GM19193 (cell line): ENCODE results near the gene MARS1.

Experiments used
- POLR2A ChIP-seq: IDR thresholded peaks from 4 replicates; pipeline ENCODE4 v1.6.1; 2011; ENCODE audit not compliant: insufficient read depth, insufficient read length; ENCODE audit errors: extremely low read depth

Gene MARS1

GRCh38 chr12:57526477-57527126 lies 38.7 kb downstream of the MARS1 start:
- TF ChIP-seq POLR2A, result no peak

GRCh38 chr12:57527184-57527583 lies 39.3 kb downstream of the MARS1 start:
- TF ChIP-seq POLR2A, result no peak

- TF ChIP-seq POLR2A, result no peak
Observed at GRCh38 chr12:57528176-57528575, 40.3 kb downstream of the MARS1 start.

GRCh38 chr12:57528831-57529555 lies 41.1 kb downstream of the MARS1 start:
- TF ChIP-seq POLR2A, result no peak

GRCh38 chr12:57529831-57530230 lies 42.0 kb downstream of the MARS1 start:
- no peak for TF ChIP-seq POLR2A

DNA sequence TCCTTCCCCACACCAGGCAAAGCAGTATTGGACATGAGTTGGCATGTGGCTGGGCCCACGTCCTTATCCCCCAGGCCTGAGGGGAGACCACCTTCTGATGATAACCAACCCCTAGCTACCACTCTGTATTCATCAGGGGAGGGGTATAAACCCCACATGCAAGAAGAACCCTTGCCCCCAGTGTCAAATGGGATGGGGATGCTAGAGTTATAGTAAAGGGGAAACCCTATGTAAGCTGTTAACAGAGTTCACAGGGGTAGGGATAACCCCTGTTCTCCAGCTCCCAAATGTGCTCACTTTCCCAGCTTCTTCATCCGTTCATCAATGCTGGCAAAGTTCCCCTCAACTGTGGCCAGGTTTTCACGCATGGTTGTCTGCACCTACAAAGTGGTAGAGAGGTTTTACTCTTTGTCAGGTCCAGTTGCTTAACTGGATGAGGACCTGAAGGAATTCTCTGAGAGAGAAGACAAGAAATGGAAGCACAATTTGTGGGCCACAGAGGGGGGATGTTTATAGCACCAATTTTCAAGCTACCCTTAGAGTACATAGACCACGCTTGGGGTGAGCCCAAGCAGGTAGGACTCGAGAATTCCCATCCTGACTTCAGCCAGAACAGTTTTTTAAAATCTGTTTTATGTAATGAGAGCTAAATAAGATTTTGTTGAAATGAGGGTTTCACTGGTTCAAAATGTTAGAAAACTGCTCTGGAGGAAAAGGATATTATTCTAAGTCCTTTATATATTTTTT lies 42.7 kb downstream of the MARS1 start:
- TF ChIP-seq POLR2A, result no peak

- TF ChIP-seq POLR2A, result no peak
Observed at GRCh38 chr12:57531836-57532235, 44.0 kb downstream of the MARS1 start.

DNA sequence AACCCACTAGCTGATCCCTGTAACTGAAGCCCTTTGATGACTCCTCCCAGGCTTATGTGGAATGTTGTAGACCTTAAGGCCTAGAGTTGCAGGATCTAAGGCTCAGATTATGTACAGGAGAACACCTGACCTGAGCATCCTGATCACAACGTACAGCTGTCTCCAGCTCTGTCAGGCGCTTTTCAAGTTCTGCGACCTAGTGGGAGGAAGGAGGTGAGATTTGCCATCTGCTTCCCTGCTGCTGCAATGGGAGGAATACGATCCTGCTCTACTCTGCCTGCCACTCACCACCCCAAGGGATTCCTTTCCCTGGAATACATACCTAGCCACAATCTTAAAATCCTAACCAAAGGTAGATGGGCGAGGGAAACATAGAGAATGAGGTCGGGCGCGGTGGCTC lies 45.2 kb downstream of the MARS1 start:
- TF ChIP-seq POLR2A, result no peak

DNA sequence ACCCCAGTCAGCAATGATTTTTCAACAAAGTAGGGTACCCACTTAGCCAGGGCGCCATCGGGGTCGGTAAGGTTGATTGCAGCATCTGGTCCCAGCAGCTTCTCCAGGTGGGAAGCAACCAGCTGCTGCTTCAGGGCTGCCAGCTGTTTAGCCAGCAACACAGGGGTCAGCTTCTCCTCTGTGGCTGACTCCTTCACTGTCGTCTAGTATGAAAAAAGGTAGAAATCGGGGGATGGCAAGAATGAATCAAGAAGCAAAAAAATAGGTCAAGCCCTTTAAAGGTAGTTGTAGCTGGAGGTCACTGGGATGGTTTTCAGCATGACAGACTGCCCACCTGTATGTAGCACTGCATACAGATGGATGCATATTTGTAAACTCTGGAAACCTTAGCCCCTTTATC lies 46.4 kb downstream of the MARS1 start:
- TF ChIP-seq POLR2A, result no peak

DNA sequence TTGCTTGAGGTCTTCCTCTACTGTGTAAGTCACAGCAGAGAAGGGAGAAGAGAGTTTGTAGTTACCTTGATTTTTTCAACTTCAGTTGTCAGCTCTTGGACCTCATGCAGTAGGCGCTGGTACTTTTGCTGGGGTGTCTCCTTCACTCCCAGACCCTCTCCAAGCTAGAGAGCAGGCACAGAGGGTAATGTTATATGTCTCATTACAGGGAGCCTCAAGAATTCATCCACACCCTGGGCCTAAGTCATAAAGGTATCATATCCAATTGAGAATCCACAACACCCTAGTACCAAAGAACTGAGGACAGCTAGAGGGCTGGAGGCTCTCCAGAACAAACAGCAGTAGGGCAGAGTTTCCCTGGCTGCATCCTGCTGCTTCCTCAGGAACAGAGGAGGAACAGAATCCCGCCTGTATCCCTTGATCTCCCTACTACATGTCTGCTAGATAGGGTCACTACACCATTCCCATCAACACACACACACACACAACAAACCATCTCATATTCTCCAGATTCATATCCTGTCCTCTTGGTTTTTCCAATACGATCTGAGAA lies 47.2 kb downstream of the MARS1 start:
- TF ChIP-seq POLR2A, result no peak

DNA sequence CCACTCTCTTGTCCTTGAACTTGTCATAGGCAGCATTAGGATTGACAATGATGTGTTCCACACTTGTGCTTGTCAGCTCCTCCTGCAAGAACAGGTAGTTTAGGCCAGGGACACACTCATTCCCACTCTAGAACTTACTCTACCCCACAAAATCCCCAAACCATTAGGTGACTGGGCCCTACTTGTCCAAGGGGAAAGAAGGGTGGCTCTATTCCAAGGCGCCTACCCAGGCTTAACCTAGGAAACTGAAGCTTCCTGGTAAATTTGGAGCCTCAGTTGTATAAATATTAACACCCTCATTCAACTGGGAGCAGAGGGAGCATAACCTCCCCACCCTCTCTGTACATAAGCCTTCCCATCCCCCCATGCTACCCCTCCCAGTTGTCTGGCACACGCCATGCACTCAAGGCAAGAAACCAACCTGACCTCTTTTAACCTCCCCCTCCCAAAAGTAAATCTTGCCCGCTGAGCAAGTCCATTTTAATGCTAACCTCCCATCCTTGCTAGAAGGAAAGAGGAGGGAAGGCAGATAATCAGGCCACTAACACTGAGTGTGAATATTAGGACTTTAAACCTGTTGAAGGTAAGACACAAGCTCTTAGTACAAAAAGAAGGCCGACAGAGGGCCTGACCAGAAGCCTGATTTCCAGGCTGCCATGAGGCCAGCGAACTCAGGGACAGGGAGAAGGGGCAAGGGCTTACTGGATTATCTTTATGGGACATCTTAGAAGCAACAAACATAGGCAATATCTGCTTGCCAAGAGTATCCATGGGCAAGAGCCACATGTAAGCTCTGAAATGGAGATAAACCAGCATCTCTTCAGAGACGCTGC lies 48.1 kb downstream of the MARS1 start:
- no peak for TF ChIP-seq POLR2A

- TF ChIP-seq POLR2A, result no peak
Observed at GRCh38 chr12:57536597-57536942, 48.7 kb downstream of the MARS1 start.

DNA sequence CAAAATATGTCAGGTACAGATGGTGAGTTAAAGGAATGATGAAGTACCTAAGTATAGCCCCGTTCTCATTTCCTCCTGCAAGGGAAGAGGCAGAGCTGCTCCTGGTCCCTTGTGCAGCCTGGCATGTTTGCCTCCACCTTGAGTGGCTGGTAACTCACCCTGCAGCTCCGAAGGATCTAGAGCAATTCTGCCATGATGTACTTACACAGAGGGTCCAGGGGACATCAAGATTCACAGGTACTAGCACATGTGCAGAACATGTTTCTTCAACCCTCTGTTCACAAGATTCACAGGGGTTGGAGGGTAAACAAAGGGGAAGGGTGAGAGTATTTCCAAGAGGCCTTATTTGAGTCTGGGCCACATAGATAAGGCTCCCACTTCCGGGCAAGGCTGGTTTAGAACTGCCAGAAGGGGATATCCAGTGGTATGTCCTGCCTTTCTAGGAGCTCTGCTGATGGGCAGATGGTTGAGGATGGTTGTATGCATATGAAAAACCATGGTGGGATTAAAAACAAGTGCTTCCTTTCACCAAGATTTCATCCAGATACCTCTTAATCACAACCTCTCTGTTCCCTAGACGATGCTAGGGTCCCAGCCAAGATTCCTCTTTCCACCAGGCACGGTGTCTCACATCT lies 51.4 kb downstream of the MARS1 start:
- no peak for TF ChIP-seq POLR2A

DNA sequence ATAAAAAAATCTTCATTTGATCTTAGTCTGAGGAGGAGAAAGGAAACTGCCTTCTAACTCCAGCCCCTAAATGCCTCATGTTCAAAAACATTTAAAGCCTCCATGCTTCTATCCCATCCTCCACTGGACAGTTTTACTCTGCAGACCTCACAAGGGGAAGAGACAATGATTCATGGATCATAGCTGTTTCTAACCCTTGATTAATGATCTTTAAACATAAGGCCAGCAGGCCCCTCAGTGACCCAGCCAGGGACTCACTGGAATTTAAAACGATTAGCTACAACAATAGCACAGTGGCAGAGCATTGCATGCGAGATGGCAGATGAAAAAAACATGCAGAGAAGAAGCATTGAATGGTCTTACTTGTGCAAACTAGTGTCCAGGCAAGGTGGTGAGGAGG lies 53.1 kb downstream of the MARS1 start:
- TF ChIP-seq POLR2A, result no peak
